ENCODE measurements around the gene EVI5L.
A peak's percentile ranks its signal among the peaks of the same experiment; 100 is the strongest.
"Not testable (repeated sequence)": the region's sequence is repeated elsewhere in the genome, so short reads cannot be mapped to it uniquely, and the experiment has no call there.

The EVI5L gene

DNA sequence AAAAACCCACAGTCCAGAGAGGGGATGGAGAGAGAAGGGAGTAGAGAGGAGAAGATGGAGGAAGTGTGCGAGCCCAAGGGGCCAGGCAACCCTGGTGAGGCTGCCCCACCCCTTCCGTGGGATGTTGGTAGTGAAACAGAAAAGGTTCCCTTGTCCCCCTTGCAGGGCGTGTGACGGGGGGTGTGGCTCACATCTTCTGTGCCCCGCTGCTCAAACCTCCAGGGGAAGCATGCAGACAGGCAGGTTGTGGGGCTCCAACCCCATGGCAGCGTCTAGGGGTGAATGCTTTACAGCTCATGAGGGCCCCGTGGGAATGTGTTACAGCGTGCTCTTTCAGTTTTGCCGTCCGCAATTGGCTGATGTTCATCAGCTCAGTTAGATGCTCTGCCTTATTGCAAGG, 14.7 kb upstream of the EVI5L start:
- DNase-seq (ENCODE audit: low read depth, low spot score): no peak
- no peaks in the 10 kb centered on the region for H3K27me3 ChIP-seq (ENCODE audit: control insufficient read depth, insufficient read depth, low read length)
- H3K36me3 ChIP-seq (ENCODE audit: control insufficient read depth, insufficient read depth, low read length): no peaks in the 10 kb centered on the region
- H3K9me3 ChIP-seq (ENCODE audit: control insufficient read depth, insufficient read depth, low read length): no peaks in the 10 kb centered on the region; the same call in 1 of the 2 replicates
- H3K4me1 ChIP-seq (ENCODE audit: control insufficient read depth, insufficient read depth, low read length): no peaks in the 10 kb centered on the region
- H3K4me3 ChIP-seq (ENCODE audit: low read length): no peak overlapping the region
- no CpG with 5 or more reads among the region's 10 CpGs for WGBS (ENCODE audit: insufficient coverage, insufficient read length)
- H3K27ac ChIP-seq (ENCODE audit: low read length): no peak overlapping the region

- not testable (repeated sequence) for H3K27ac ChIP-seq (ENCODE audit: low read length); H3K36me3 ChIP-seq (ENCODE audit: control insufficient read depth, insufficient read depth, low read length); H3K9me3 ChIP-seq (ENCODE audit: control insufficient read depth, insufficient read depth, low read length); H3K4me3 ChIP-seq (ENCODE audit: low read length); H3K27me3 ChIP-seq (ENCODE audit: control insufficient read depth, insufficient read depth, low read length); H3K4me1 ChIP-seq (ENCODE audit: control insufficient read depth, insufficient read depth, low read length); DNase-seq (ENCODE audit: low read depth, low spot score)
- no CpG with 5 or more reads among the region's 3 CpGs for WGBS (ENCODE audit: insufficient coverage, insufficient read length)
Observed at GRCh38 chr19:7816040-7816439, 14.0 kb upstream of the EVI5L start.

GRCh38 chr19:7817801-7818200, 12.2 kb upstream of the EVI5L start:
- no CpG with 5 or more reads among the region's 1 CpG for WGBS (ENCODE audit: insufficient coverage, insufficient read length)
- Histone ChIP-seq H3K36me3 (ENCODE audit: control insufficient read depth, insufficient read depth, low read length) (no peaks in the 10 kb centered on the region), H3K27ac (ENCODE audit: low read length) (no peak overlapping the region), H3K4me3 (ENCODE audit: low read length) (no peak overlapping the region), H3K9me3 (ENCODE audit: control insufficient read depth, insufficient read depth, low read length) (no peaks in the 10 kb centered on the region; the same call in 1 of the 2 replicates), H3K4me1 (ENCODE audit: control insufficient read depth, insufficient read depth, low read length) (no peaks in the 10 kb centered on the region), H3K27me3 (ENCODE audit: control insufficient read depth, insufficient read depth, low read length) (no peaks in the 10 kb centered on the region)
- DNase-seq (ENCODE audit: low read depth, low spot score): no peak

GRCh38 chr19:7818806-7819205, 11.2 kb upstream of the EVI5L start:
- no peak overlapping the region for H3K4me3 ChIP-seq (ENCODE audit: low read length)
- no peak for DNase-seq (ENCODE audit: low read depth, low spot score)
- no peaks in the 10 kb centered on the region for H3K4me1 ChIP-seq (ENCODE audit: control insufficient read depth, insufficient read depth, low read length)
- no peaks in the 10 kb centered on the region for H3K36me3 ChIP-seq (ENCODE audit: control insufficient read depth, insufficient read depth, low read length)
- no CpG with 5 or more reads among the region's 2 CpGs for WGBS (ENCODE audit: insufficient coverage, insufficient read length)
- H3K27ac ChIP-seq (ENCODE audit: low read length): no peak overlapping the region
- no peaks in the 10 kb centered on the region for H3K27me3 ChIP-seq (ENCODE audit: control insufficient read depth, insufficient read depth, low read length)
- H3K9me3 ChIP-seq (ENCODE audit: control insufficient read depth, insufficient read depth, low read length): no peaks in the 10 kb centered on the region; the same call in 1 of the 2 replicates

- H3K27ac ChIP-seq (ENCODE audit: low read length): no peak overlapping the region
- H3K4me3 ChIP-seq (ENCODE audit: low read length): no peak overlapping the region
- H3K36me3 ChIP-seq (ENCODE audit: control insufficient read depth, insufficient read depth, low read length): no peaks in the 10 kb centered on the region
- no peaks in the 10 kb centered on the region; the same call in 1 of the 2 replicates for H3K4me1 ChIP-seq (ENCODE audit: control insufficient read depth, insufficient read depth, low read length)
- H3K27me3 ChIP-seq (ENCODE audit: control insufficient read depth, insufficient read depth, low read length): no peaks in the 10 kb centered on the region
- no CpG with 5 or more reads among the region's 2 CpGs for WGBS (ENCODE audit: insufficient coverage, insufficient read length)
- DNase-seq (ENCODE audit: low read depth, low spot score): no peak
- no peaks in the 10 kb centered on the region; the same call in 1 of the 2 replicates for H3K9me3 ChIP-seq (ENCODE audit: control insufficient read depth, insufficient read depth, low read length)
Observed at GRCh38 chr19:7819337-7819736, 10.7 kb upstream of the EVI5L start.

DNA sequence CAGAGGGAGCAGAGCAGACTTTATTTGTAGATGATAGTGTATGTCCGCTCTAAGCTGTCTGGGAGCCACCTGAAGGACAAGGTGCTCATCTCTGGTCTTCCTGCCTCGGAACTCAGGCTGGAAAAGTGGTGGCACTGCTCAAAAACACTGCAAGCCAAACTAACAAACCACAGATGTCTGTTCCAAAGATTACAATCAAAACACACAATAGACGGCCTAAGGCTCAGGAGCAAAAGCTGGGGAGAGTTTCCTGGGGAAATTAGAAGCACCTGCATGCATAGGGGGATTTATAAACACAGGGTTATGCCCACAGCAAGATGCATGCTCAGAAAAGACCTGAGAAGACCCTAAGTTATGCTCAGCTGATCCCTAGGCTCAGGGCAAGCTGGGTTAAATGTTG, 9.4 kb upstream of the EVI5L start:
- H3K4me3 ChIP-seq (ENCODE audit: low read length): no peak overlapping the region
- no peaks in the 10 kb centered on the region for H3K27me3 ChIP-seq (ENCODE audit: control insufficient read depth, insufficient read depth, low read length)
- DNase-seq (ENCODE audit: low read depth, low spot score): no peak
- WGBS (ENCODE audit: insufficient coverage, insufficient read length): no CpG with 5 or more reads among the region's 3 CpGs
- no peaks in the 10 kb centered on the region for H3K36me3 ChIP-seq (ENCODE audit: control insufficient read depth, insufficient read depth, low read length)
- H3K9me3 ChIP-seq (ENCODE audit: control insufficient read depth, insufficient read depth, low read length): no peaks in the 10 kb centered on the region; the same call in 1 of the 2 replicates
- no peaks in the 10 kb centered on the region; the same call in 1 of the 2 replicates for H3K4me1 ChIP-seq (ENCODE audit: control insufficient read depth, insufficient read depth, low read length)
- no peak overlapping the region for H3K27ac ChIP-seq (ENCODE audit: low read length)

GRCh38 chr19:7822910-7823515, 7.0 kb upstream of the EVI5L start:
- no CpG with 5 or more reads among the region's 4 CpGs for WGBS (ENCODE audit: insufficient coverage, insufficient read length)
- no peaks in the 10 kb centered on the region for H3K27me3 ChIP-seq (ENCODE audit: control insufficient read depth, insufficient read depth, low read length)
- no peak overlapping the region for H3K27ac ChIP-seq (ENCODE audit: low read length)
- no peaks in the 10 kb centered on the region for H3K36me3 ChIP-seq (ENCODE audit: control insufficient read depth, insufficient read depth, low read length)
- no peaks in the 10 kb centered on the region; the same call in 1 of the 2 replicates for H3K9me3 ChIP-seq (ENCODE audit: control insufficient read depth, insufficient read depth, low read length)
- H3K4me3 ChIP-seq (ENCODE audit: low read length): no peak overlapping the region
- no peaks in the 10 kb centered on the region; the same call in 1 of the 2 replicates for H3K4me1 ChIP-seq (ENCODE audit: control insufficient read depth, insufficient read depth, low read length)
- DNase-seq (ENCODE audit: low read depth, low spot score): no peak

DNA sequence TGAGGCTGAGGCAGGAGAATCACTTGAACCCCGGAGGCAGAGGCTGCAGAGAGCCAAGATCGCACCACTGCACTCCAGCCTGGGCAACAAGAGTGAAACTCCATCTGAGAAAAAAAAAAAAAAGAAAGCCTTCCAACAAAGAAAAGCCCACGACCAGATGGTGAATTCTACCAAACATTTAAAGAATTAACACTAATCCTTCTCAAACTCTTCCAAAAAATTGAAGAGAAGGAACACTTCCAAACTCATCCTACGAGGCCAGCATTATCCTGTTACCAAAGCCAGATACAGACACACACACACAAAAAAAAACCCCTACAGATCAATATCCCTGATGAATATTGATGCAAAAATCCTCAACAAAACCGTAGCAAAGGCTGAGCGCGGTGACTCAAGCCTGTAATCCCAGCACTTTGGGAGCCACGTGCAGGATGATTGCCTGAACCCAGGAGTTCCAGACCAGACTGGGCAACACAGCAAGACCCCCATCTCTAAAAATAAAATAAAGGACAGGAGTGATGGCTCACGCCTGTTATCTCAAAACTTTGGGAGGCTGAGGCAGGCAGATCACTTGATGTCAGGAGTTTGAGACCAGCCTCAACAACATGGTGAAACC, 6.2 kb upstream of the EVI5L start:
- Histone ChIP-seq H3K4me3 (ENCODE audit: low read length) (no peak overlapping the region), H3K36me3 (ENCODE audit: control insufficient read depth, insufficient read depth, low read length) (no peaks in the 10 kb centered on the region), H3K27me3 (ENCODE audit: control insufficient read depth, insufficient read depth, low read length) (no peaks in the 10 kb centered on the region), H3K9me3 (ENCODE audit: control insufficient read depth, insufficient read depth, low read length) (no peaks in the 10 kb centered on the region; the same call in 1 of the 2 replicates), H3K4me1 (ENCODE audit: control insufficient read depth, insufficient read depth, low read length) (no peaks in the 10 kb centered on the region; the same call in 1 of the 2 replicates), H3K27ac (ENCODE audit: low read length) (no peak overlapping the region)
- no peak for DNase-seq (ENCODE audit: low read depth, low spot score)
- WGBS (ENCODE audit: insufficient coverage, insufficient read length): no CpG with 5 or more reads among the region's 9 CpGs

DNA sequence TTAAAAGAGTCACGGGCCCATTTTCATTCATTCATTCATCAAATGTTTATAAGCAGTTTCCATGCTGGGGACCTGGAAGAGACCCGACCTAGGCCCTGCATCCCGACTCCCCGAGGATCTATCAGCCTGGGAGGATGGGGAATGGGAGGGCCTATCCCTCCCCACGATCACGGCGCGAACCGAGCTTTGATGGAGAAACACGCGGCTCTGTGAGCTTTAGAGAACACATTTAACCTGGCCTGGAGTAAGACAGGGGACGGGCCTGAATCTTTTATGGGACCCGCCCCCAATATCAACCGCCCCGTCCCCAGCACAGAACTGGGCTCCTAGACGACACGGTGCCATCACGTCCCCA, 875 bp upstream of the EVI5L start:
- Histone ChIP-seq H3K4me1 (ENCODE audit: control insufficient read depth, insufficient read depth, low read length) (peaks cover 4% of the 10 kb centered on the region; the same call in 1 of the 2 replicates), H3K36me3 (ENCODE audit: control insufficient read depth, insufficient read depth, low read length) (no peaks in the 10 kb centered on the region), H3K27ac (ENCODE audit: low read length) (no peak overlapping the region), H3K4me3 (ENCODE audit: low read length) (peak overlapping the region; percentile 39; the same call in 1 of the 2 replicates), H3K9me3 (ENCODE audit: control insufficient read depth, insufficient read depth, low read length) (no peaks in the 10 kb centered on the region), H3K27me3 (ENCODE audit: control insufficient read depth, insufficient read depth, low read length) (no peaks in the 10 kb centered on the region)
- WGBS (ENCODE audit: insufficient coverage, insufficient read length): no CpG with 5 or more reads among the region's 18 CpGs
- DNase-seq (ENCODE audit: low read depth, low spot score): no peak

DNA sequence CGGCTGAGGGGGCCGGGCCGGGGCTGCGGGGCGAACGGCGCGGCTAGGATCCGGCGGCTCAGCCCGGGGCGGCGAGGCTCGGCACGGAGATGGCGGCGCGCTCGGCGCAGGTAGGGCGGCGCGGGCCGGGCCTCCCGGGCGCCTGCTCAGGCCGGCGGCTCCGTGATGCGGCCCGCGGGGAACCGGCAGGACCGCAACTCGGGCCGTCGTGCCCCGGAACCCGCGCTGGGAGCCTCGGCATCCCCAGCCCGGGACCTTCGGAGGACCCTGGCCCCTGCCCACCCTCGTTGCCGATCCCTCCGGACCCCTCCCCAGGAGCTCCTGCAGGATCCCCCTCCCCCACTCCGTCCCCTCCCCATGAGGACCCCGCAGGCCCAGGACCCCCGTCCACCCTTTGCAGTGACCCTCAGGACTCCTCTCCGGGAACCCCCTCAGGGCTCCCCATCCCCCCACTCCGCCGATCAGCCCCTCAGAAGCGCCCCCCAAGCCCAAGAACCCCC, 304 bp downstream of the EVI5L start:
- Histone ChIP-seq H3K36me3 (ENCODE audit: control insufficient read depth, insufficient read depth, low read length) (no peaks in the 10 kb centered on the region), H3K4me3 (ENCODE audit: low read length) (peak overlapping the region; percentile 64; the same call in 1 of the 2 replicates), H3K27ac (ENCODE audit: low read length) (no peak overlapping the region), H3K9me3 (ENCODE audit: control insufficient read depth, insufficient read depth, low read length) (no peaks in the 10 kb centered on the region), H3K4me1 (ENCODE audit: control insufficient read depth, insufficient read depth, low read length) (peaks cover 4% of the 10 kb centered on the region; the same call in 1 of the 2 replicates), H3K27me3 (ENCODE audit: control insufficient read depth, insufficient read depth, low read length) (no peaks in the 10 kb centered on the region)
- no CpG with 5 or more reads among the region's 53 CpGs for WGBS (ENCODE audit: insufficient coverage, insufficient read length)
- no peak for DNase-seq (ENCODE audit: low read depth, low spot score)

Measured in iPS DF 6.9 (cell line).